K562 (cell line): Measurements from ENCODE around the gene ULK3. TPM values are rescaled to one million over a fixed set of nuclear protein-coding genes. Genes with fewer than 3 reads are reported as not detected.
A peak's percentile ranks its signal among the peaks of the same experiment; 100 is the strongest.

ENCODE experiments used
- BHLHE40 ChIP-seq: IDR thresholded peaks from 2 replicates; pipeline ENCODE4 v1.6.1; 2011; ENCODE audit warnings: low read length, improper control_type of control experiment
- BRD9 ChIP-seq: fragments of 450-650 bp; IDR thresholded peaks from 2 replicates; pipeline ENCODE4 v1.6.1; 2018; ENCODE audit warnings: low read depth; ENCODE audit not compliant: partially characterized antibody
- ERF ChIP-seq: fragments of 450-650 bp; formaldehyde crosslinking; IDR thresholded peaks from 2 replicates; pipeline ENCODE4 v1.4.0; 2020; ENCODE audit warnings: mild to moderate bottlenecking, mixed read lengths
- ETV6 ChIP-seq, 3 experiments: fragments of 150-350 bp in 1 of 3; sonication (generic) in 1 of 3; formaldehyde crosslinking in 1 of 3; IDR thresholded peaks; 2 replicates each; pipeline versions ENCODE4 v1.6.1 to v1.8.0; 2014 to 2022; ENCODE audit warnings: borderline replicate concordance in 2 of 3, low read depth in 2 of 3, antibody characterized with exemption in 1 of 3, low read length in 1 of 3, mild to moderate bottlenecking in 1 of 3, missing genetic modification reagents in 1 of 3
- FOS ChIP-seq: IDR thresholded peaks from 3 replicates; pipeline ENCODE4 v1.6.1; 2011; ENCODE audit not compliant: insufficient read length; ENCODE audit errors: extremely low read depth
- KLF1 ChIP-seq: fragments of 450-650 bp; IDR thresholded peaks from 2 replicates; pipeline ENCODE4 v1.6.1; 2016; ENCODE audit warnings: missing genetic modification characterization, missing compliant biosample characterization
- MTF1 ChIP-seq: fragments of 250-450 bp; sonication (Bioruptor Pico); IDR thresholded peaks from 2 replicates; pipeline ENCODE4 v1.9.0; 2021; ENCODE audit warnings: moderate library complexity, mild to moderate bottlenecking, inconsistent platforms, borderline replicate concordance
- NCOA6 ChIP-seq: fragments of 450-650 bp; IDR thresholded peaks from 2 replicates; pipeline ENCODE4 v1.6.1; 2017; ENCODE audit warnings: mild to moderate bottlenecking
- NCOR1 ChIP-seq: fragments of 450-650 bp; IDR thresholded peaks from 2 replicates; pipeline ENCODE4 v1.6.1; 2016; ENCODE audit warnings: mild to moderate bottlenecking, moderate library complexity
- NR2C1 ChIP-seq, 2 experiments: fragments of 450-650 bp; IDR thresholded peaks; 2 replicates each; pipeline ENCODE4 v1.6.1; 2017; ENCODE audit warnings: mild to moderate bottlenecking in 2 of 2, antibody characterized with exemption in 1 of 2, inconsistent platforms in 1 of 2, missing compliant biosample characterization in 1 of 2, missing genetic modification characterization in 1 of 2
- RAD21 ChIP-seq, 2 experiments: fragments of 250-450 bp in 1 of 2; fragments of 450-650 bp in 1 of 2; sonication (Bioruptor Pico) in 1 of 2; formaldehyde crosslinking in 1 of 2; IDR thresholded peaks in 1 of 2; conservative IDR thresholded peaks in 1 of 2; 2 replicates each; pipeline versions ENCODE4 v1.4.0 to v1.8.0; 2020 to 2022; ENCODE audit warnings: mild to moderate bottlenecking in 2 of 2, moderate library complexity in 1 of 2
- RBM25 ChIP-seq: fragments of 200-400 bp; formaldehyde crosslinking; IDR thresholded peaks from 2 replicates; pipeline ENCODE4 v1.6.1; 2018; ENCODE audit warnings: low read length, low read depth, moderate library complexity; ENCODE audit not compliant: severe bottlenecking
- SREBF1 ChIP-seq: fragments of 150-350 bp; IDR thresholded peaks from 2 replicates; pipeline ENCODE4 v1.6.1; 2014; ENCODE audit warnings: antibody characterized with exemption, low read depth, low read length, borderline replicate concordance
- TBL1XR1 ChIP-seq, 2 experiments: IDR thresholded peaks; 2 replicates each; pipeline ENCODE4 v1.6.1; 2012; ENCODE audit warnings: improper control_type of control experiment in 2 of 2, low read length in 2 of 2, mild to moderate bottlenecking in 1 of 2
- TCF7 ChIP-seq: sonication (generic); IDR thresholded peaks from 2 replicates; pipeline ENCODE4 v1.6.1; 2016; ENCODE audit warnings: antibody characterized with exemption, borderline replicate concordance
- TRIM24 ChIP-seq, 2 experiments: fragments of 450-650 bp; IDR thresholded peaks; 2 replicates each; pipeline ENCODE4 v1.6.1; 2016
- WHSC1 ChIP-seq: IDR thresholded peaks from one replicate; pipeline ENCODE4 v1.6.1; 2012; ENCODE audit warnings: low read length, control low read depth, inconsistent platforms
- ZC3H11A ChIP-seq: IDR thresholded peaks from 2 replicates; pipeline ENCODE4 v1.6.1; 2012; ENCODE audit warnings: low read depth, low read length, improper control_type of control experiment
- ZNF384 ChIP-seq: IDR thresholded peaks from 2 replicates; pipeline ENCODE4 v1.6.1; 2012; ENCODE audit warnings: low read depth, low read length, improper control_type of control experiment
- polyA plus RNA-seq, 8 experiments: library from polyadenylated mRNA; depleted of rRNA in 4 of 8; stranded (reverse) in 5 of 8; unstranded in 3 of 8; fragments of >200 nt; fragmentation: Nextera tagmentation in 2 of 8; fragmentation: Illumina TruSeq in 1 of 8; extraction: Ambion mirVana in 2 of 8; extraction: Trizol in 1 of 8; gene quantifications; 2 replicates each; pipeline versions ENCODE4 v1.2.1 to v1.2.3, GENCODE V29; 2011 to 2014; ENCODE audit warnings: inconsistent platforms in 1 of 8, missing spikeins in 1 of 8
- total RNA-seq, 7 experiments: library from RNA; depleted of rRNA in 6 of 7; stranded (reverse); fragments of >200 nt in 6 of 7; fragmentation: Illumina TruSeq in 2 of 7; extraction: Trizol in 2 of 7; gene quantifications; 2 replicates each; pipeline versions ENCODE4 v1.2.1 to v1.2.3, GENCODE V29; 2011 to 2021; ENCODE audit warnings: low replicate concordance in 1 of 7
- TF ChIP-seq, protein P1 (sequence below), 2 experiments: IDR thresholded peaks; 2 replicates each; pipeline ENCODE4 v1.6.1; 2011; ENCODE audit warnings: borderline replicate concordance in 1 of 2, control low read depth in 1 of 2, low read depth in 1 of 2, low read length in 1 of 2, mild to moderate bottlenecking in 1 of 2, mixed read lengths in 1 of 2, moderate library complexity in 1 of 2; ENCODE audit not compliant: insufficient read depth in 1 of 2, insufficient read length in 1 of 2, poor library complexity in 1 of 2, severe bottlenecking in 1 of 2; ENCODE audit errors: extremely low read depth in 1 of 2
- TF ChIP-seq, protein P2 (sequence below): fragments of 250-450 bp; sonication (Bioruptor Pico); IDR thresholded peaks from 2 replicates; pipeline ENCODE4 v1.5.0; 2020; ENCODE audit warnings: mild to moderate bottlenecking, borderline replicate concordance
- TF ChIP-seq, protein P3 (sequence below): fragments of 250-450 bp; sonication (Bioruptor Pico); IDR thresholded peaks from 2 replicates; pipeline ENCODE4 v1.4.0; 2020; ENCODE audit warnings: borderline replicate concordance
- TF ChIP-seq, protein P4 (sequence below): sonication (generic); formaldehyde crosslinking; IDR thresholded peaks from 2 replicates; pipeline ENCODE4 v1.8.1; 2023; ENCODE audit warnings: mild to moderate bottlenecking, missing genetic modification reagents, moderate library complexity

ULK3 gene
- total and polyA plus RNA-seq, 9 of the 15 experiments (the other 6 are each of a cell fraction or from before 2014, with no cell fraction given), result 0.68 to 68.0 (median 34.9) TPM

DNA sequence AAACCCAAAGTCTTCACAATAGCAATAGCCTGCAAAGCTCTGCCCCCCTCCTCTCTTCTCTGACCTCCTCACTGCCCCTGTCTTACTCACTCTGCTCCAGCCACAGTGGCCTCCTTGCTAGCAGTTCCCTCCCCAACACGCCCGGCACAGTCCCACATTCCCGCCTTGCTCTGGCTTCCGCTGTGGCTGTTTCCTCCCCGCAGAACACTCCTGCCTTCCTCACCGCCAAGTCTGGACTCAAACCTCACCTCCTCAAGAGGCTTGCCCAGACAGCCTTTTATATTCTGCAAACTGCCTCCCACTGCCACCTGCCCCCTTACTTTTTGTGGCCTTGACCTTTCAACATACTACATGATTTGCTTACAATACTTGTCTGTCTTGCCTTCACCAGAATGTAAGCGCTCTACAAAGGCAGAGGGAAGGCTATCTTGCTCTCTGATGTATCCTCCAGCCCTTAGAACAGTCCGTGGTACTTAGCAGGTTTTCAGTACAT is 46.5 kb upstream of the ULK3 start (continued):
- TF ChIP-seq, protein P1, sequence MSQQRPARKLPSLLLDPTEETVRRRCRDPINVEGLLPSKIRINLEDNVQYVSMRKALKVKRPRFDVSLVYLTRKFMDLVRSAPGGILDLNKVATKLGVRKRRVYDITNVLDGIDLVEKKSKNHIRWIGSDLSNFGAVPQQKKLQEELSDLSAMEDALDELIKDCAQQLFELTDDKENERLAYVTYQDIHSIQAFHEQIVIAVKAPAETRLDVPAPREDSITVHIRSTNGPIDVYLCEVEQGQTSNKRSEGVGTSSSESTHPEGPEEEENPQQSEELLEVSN (IDR thresholded peaks at IDR 0.05; ENCODE audit: borderline replicate concordance in 1 of 2, extremely low read depth in 1 of 2, insufficient read depth in 1 of 2, insufficient read length in 1 of 2, low read depth in 1 of 2, low read length in 1 of 2, poor library complexity in 1 of 2, severe bottlenecking in 1 of 2), result peak; percentile 91 to 94
- TF ChIP-seq TRIM24 (IDR thresholded peaks at IDR 0.05) (no peak), NR2C1 (IDR thresholded peaks at IDR 0.05) (no peak), NR2C1 (tag; IDR thresholded peaks at IDR 0.05) (no peak), TCF7 (no peak), BRD9 (no peak), NCOR1 (no peak), MTF1 (no peak), KLF1 (no peak), BHLHE40 (no peak), FOS (no peak), RBM25 (no peak), TBL1XR1 (IDR thresholded peaks at IDR 0.05; ENCODE audit: low read length in 2 of 2) (no peak), ETV6 (IDR thresholded peaks at IDR 0.05; ENCODE audit: borderline replicate concordance in 1 of 2, low read depth in 2 of 2, low read length in 1 of 2) (no peak), ETV6 (CRISPR knock-in tag; IDR thresholded peaks at IDR 0.05; ENCODE audit: borderline replicate concordance) (no peak), ERF (CRISPR knock-in tag) (no peak), ZC3H11A (no peak), SREBF1 (no peak), WHSC1 (no peak), RAD21 (CRISPR knock-in tag; conservative IDR thresholded peaks at IDR 0.05 in 1 of 2, IDR thresholded peaks at IDR 0.05 in 1 of 2) (no peak), ZNF384 (no peak), NCOA6 (no peak)
- TF ChIP-seq, protein P2, sequence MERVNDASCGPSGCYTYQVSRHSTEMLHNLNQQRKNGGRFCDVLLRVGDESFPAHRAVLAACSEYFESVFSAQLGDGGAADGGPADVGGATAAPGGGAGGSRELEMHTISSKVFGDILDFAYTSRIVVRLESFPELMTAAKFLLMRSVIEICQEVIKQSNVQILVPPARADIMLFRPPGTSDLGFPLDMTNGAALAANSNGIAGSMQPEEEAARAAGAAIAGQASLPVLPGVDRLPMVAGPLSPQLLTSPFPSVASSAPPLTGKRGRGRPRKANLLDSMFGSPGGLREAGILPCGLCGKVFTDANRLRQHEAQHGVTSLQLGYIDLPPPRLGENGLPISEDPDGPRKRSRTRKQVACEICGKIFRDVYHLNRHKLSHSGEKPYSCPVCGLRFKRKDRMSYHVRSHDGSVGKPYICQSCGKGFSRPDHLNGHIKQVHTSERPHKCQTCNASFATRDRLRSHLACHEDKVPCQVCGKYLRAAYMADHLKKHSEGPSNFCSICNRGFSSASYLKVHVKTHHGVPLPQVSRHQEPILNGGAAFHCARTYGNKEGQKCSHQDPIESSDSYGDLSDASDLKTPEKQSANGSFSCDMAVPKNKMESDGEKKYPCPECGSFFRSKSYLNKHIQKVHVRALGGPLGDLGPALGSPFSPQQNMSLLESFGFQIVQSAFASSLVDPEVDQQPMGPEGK (CRISPR knock-in tag), result no peak
- TF ChIP-seq, protein P3, sequence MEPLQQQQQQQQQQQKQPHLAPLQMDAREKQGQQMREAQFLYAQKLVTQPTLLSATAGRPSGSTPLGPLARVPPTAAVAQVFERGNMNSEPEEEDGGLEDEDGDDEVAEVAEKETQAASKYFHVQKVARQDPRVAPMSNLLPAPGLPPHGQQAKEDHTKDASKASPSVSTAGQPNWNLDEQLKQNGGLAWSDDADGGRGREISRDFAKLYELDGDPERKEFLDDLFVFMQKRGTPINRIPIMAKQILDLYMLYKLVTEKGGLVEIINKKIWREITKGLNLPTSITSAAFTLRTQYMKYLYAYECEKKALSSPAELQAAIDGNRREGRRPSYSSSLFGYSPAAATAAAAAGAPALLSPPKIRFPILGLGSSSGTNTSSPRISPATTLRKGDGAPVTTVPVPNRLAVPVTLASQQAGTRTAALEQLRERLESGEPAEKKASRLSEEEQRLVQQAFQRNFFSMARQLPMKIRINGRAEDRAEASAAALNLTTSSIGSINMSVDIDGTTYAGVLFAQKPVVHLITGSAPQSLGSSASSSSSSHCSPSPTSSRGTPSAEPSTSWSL, result no peak
- TF ChIP-seq, protein P4, sequence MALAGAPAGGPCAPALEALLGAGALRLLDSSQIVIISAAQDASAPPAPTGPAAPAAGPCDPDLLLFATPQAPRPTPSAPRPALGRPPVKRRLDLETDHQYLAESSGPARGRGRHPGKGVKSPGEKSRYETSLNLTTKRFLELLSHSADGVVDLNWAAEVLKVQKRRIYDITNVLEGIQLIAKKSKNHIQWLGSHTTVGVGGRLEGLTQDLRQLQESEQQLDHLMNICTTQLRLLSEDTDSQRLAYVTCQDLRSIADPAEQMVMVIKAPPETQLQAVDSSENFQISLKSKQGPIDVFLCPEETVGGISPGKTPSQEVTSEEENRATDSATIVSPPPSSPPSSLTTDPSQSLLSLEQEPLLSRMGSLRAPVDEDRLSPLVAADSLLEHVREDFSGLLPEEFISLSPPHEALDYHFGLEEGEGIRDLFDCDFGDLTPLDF (CRISPR knock-in tag), result no peak
